ENCODE measurements around the gene CNTN1.

GRCh38 chr12:40701756-40702155 lies 9.5 kb downstream of the CNTN1 start:
- TF ChIP-seq, protein P1, sequence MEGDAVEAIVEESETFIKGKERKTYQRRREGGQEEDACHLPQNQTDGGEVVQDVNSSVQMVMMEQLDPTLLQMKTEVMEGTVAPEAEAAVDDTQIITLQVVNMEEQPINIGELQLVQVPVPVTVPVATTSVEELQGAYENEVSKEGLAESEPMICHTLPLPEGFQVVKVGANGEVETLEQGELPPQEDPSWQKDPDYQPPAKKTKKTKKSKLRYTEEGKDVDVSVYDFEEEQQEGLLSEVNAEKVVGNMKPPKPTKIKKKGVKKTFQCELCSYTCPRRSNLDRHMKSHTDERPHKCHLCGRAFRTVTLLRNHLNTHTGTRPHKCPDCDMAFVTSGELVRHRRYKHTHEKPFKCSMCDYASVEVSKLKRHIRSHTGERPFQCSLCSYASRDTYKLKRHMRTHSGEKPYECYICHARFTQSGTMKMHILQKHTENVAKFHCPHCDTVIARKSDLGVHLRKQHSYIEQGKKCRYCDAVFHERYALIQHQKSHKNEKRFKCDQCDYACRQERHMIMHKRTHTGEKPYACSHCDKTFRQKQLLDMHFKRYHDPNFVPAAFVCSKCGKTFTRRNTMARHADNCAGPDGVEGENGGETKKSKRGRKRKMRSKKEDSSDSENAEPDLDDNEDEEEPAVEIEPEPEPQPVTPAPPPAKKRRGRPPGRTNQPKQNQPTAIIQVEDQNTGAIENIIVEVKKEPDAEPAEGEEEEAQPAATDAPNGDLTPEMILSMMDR (IDR thresholded peaks at IDR 0.05 in 2 of 3, conservative IDR thresholded peaks at IDR 0.05 in 1 of 3; ENCODE audit: borderline replicate concordance in 1 of 3, insufficient read depth in 1 of 3, low read depth in 2 of 3, low read length in 2 of 3), result no peak
- no peak for TF ChIP-seq POLR2A (IDR thresholded peaks at IDR 0.05; ENCODE audit: borderline replicate concordance, extremely low read depth, insufficient read depth, insufficient read length)
- TF ChIP-seq, protein P2, sequence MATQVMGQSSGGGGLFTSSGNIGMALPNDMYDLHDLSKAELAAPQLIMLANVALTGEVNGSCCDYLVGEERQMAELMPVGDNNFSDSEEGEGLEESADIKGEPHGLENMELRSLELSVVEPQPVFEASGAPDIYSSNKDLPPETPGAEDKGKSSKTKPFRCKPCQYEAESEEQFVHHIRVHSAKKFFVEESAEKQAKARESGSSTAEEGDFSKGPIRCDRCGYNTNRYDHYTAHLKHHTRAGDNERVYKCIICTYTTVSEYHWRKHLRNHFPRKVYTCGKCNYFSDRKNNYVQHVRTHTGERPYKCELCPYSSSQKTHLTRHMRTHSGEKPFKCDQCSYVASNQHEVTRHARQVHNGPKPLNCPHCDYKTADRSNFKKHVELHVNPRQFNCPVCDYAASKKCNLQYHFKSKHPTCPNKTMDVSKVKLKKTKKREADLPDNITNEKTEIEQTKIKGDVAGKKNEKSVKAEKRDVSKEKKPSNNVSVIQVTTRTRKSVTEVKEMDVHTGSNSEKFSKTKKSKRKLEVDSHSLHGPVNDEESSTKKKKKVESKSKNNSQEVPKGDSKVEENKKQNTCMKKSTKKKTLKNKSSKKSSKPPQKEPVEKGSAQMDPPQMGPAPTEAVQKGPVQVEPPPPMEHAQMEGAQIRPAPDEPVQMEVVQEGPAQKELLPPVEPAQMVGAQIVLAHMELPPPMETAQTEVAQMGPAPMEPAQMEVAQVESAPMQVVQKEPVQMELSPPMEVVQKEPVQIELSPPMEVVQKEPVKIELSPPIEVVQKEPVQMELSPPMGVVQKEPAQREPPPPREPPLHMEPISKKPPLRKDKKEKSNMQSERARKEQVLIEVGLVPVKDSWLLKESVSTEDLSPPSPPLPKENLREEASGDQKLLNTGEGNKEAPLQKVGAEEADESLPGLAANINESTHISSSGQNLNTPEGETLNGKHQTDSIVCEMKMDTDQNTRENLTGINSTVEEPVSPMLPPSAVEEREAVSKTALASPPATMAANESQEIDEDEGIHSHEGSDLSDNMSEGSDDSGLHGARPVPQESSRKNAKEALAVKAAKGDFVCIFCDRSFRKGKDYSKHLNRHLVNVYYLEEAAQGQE (IDR thresholded peaks at IDR 0.05; ENCODE audit: low read depth), result no peak
- TF ChIP-seq EZH2 (IDR thresholded peaks at IDR 0.05), result no peak
- no peak for TF ChIP-seq YY1 (IDR thresholded peaks at IDR 0.05; ENCODE audit: extremely low read depth, insufficient replicate concordance, low read depth, low read length)
- no peak for TF ChIP-seq SIN3A (IDR thresholded peaks at IDR 0.05; ENCODE audit: low read depth)
- no peak for TF ChIP-seq SP1 (IDR thresholded peaks at IDR 0.05; ENCODE audit: low read depth)
- TF ChIP-seq, protein P3, sequence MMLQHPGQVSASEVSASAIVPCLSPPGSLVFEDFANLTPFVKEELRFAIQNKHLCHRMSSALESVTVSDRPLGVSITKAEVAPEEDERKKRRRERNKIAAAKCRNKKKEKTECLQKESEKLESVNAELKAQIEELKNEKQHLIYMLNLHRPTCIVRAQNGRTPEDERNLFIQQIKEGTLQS (IDR thresholded peaks at IDR 0.05), result no peak
- TF ChIP-seq POLR2AphosphoS5 (IDR thresholded peaks at IDR 0.05; ENCODE audit: low read depth, low read length), result no peak
- no peak for TF ChIP-seq MAX (IDR thresholded peaks at IDR 0.05)
- no peak for TF ChIP-seq FOSL1 (IDR thresholded peaks at IDR 0.05; ENCODE audit: low read depth)
- no peak for TF ChIP-seq SRF (IDR thresholded peaks at IDR 0.05; ENCODE audit: low read depth)
- TF ChIP-seq, protein P4, sequence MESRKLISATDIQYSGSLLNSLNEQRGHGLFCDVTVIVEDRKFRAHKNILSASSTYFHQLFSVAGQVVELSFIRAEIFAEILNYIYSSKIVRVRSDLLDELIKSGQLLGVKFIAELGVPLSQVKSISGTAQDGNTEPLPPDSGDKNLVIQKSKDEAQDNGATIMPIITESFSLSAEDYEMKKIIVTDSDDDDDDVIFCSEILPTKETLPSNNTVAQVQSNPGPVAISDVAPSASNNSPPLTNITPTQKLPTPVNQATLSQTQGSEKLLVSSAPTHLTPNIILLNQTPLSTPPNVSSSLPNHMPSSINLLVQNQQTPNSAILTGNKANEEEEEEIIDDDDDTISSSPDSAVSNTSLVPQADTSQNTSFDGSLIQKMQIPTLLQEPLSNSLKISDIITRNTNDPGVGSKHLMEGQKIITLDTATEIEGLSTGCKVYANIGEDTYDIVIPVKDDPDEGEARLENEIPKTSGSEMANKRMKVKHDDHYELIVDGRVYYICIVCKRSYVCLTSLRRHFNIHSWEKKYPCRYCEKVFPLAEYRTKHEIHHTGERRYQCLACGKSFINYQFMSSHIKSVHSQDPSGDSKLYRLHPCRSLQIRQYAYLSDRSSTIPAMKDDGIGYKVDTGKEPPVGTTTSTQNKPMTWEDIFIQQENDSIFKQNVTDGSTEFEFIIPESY (IDR thresholded peaks at IDR 0.05; ENCODE audit: extremely low read depth, insufficient replicate concordance, low read length), result no peak
- no peak for TF ChIP-seq EZH2phosphoT487 (IDR thresholded peaks at IDR 0.05; ENCODE audit: borderline replicate concordance)

All from HCT116 (cell line).